ENCODE results near the gene AMOTL2.

DNA sequence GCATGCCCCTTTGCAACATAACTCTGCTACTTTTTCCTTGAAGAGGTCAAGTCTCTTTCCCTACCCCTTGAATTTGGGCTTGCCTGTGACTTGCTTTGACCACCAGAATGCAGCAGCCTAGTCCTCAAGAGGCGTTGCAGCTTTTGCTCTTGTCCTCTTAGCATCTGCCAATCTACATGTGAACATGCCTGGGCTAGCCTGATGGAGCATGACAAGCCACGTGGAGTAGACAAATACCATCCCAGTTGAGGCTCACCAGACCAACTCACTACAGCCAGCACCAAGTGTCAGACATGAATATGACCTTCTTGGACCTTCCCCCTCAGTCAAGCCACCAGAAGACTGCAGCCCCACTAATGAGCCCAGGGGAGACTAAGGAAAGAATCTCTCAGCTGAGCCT is 32.9 kb downstream of the AMOTL2 start:
- TF ChIP-seq POLR2AphosphoS5 (IDR thresholded peaks at IDR 0.05; ENCODE audit: low read depth, low read length) = no peak
- no peak for TF ChIP-seq FOXP2 (optimal IDR thresholded peaks at IDR 0.05; ENCODE audit: borderline replicate concordance, extremely low read depth, extremely low read length, insufficient read depth)
- TF ChIP-seq, protein P1, sequence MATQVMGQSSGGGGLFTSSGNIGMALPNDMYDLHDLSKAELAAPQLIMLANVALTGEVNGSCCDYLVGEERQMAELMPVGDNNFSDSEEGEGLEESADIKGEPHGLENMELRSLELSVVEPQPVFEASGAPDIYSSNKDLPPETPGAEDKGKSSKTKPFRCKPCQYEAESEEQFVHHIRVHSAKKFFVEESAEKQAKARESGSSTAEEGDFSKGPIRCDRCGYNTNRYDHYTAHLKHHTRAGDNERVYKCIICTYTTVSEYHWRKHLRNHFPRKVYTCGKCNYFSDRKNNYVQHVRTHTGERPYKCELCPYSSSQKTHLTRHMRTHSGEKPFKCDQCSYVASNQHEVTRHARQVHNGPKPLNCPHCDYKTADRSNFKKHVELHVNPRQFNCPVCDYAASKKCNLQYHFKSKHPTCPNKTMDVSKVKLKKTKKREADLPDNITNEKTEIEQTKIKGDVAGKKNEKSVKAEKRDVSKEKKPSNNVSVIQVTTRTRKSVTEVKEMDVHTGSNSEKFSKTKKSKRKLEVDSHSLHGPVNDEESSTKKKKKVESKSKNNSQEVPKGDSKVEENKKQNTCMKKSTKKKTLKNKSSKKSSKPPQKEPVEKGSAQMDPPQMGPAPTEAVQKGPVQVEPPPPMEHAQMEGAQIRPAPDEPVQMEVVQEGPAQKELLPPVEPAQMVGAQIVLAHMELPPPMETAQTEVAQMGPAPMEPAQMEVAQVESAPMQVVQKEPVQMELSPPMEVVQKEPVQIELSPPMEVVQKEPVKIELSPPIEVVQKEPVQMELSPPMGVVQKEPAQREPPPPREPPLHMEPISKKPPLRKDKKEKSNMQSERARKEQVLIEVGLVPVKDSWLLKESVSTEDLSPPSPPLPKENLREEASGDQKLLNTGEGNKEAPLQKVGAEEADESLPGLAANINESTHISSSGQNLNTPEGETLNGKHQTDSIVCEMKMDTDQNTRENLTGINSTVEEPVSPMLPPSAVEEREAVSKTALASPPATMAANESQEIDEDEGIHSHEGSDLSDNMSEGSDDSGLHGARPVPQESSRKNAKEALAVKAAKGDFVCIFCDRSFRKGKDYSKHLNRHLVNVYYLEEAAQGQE (IDR thresholded peaks at IDR 0.05; ENCODE audit: insufficient read depth in 1 of 2, low read depth in 2 of 2, low read length in 2 of 2) = no peak
- TF ChIP-seq TAF1 (IDR thresholded peaks at IDR 0.05; ENCODE audit: borderline replicate concordance, insufficient read depth, low read length) = no peak
- no peak for TF ChIP-seq SIN3A (IDR thresholded peaks at IDR 0.05; ENCODE audit: borderline replicate concordance, insufficient read depth, low read length)

All from PFSK-1 (cell line).